CD4-positive, alpha-beta T cell treated with Interleukin-10 for 1 hour (primary cell): ENCODE results near the gene ARSB.
"Not testable (repeated sequence)": the region's sequence is repeated elsewhere in the genome, so short reads cannot be mapped to it uniquely, and the experiment has no call there.

Experiments used
- DNase-seq: peaks from one replicate; pipeline ENCODE4 v3.0.0-alpha.2; 2020

The ARSB gene

DNA sequence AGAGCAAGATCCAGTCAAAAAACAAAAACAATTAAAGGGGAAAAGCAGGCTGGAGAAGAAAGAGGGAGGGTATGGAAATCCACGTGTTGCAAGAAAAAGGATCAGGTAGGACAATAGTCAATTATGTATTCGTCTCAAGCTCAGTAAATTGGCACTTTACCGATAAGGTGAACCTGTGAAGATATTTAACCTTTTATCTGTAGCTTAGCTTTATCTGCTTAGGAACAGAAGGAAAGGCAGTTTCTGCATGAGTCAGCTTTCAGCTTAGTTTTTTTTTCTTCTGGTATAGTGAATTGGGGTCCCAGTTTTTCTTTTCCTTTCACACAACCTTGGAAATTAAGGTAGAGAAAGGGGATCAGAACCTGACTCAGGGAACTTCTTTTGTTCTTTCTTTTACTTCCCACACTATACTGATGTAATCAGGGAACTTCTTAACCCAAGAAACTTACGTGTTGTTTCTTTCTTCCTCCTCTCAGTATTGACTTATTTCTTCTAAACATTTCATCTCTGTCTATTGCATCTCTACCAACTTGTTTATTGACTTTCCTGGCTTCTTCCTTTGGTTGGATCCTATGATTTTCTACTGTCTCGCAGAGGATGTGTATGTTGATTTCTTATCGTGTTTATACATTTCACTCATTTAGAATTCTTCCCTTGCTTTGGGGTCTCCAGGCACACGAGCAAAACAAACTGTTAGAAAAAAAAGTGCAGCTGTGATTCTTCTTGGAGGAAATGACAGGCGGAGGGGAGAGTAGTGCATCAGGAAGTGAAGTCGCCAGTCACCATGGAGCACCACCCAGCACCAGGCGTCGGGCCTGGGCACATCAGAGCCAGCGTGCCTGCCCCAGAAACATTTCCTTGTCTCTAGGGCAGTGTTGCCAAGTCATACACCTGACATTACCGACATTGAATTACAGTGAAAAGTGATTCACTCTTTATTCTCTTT is 213.6 kb downstream of the ARSB start:
- DNase-seq = no peak

DNA sequence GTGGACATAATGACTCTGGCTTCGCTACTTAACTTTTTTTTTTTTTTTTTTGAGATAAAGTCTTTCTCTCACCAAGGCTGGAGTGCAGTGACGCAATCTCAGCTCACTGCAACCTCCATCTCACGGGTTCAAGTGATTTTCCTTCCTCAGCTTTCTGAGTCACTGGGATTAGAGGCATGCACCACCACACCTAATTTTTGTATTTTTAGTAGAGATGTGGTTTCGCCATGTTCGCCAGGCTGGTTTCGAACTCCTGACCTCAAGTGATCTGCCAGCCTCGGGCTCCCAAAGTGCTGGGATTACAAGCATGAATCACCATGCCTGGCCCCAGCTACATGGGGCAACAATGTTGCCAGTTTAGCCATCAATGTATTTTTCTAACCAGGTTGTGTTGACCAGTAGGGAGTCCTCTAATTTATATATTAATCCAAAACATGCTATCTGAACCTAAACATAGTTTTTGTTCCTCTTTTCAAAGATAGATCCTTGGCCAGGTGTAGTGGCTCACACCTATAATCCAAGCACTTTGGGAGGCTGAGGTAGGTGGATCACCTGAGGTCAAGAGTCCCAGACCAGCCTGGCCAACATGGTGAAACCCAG is 216.2 kb downstream of the ARSB start:
- DNase-seq = no peak

DNA sequence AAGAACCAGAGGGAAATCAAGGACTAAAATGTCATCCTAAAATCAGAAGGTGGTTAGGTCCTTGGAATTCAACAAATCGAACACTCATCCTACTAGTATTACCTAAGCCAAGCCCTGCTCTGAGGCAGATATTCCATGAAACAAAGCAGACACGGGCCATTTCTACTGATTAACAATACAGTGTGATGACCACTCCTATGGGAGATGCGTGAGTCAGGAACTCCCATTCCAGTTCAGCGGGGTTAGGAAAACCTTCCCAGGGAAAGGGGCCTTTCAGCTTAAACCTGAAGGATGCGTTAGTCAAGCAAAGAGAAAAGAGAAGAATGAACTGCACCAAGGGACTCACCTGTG is 218.7 kb downstream of the ARSB start:
- DNase-seq = no peak

DNA sequence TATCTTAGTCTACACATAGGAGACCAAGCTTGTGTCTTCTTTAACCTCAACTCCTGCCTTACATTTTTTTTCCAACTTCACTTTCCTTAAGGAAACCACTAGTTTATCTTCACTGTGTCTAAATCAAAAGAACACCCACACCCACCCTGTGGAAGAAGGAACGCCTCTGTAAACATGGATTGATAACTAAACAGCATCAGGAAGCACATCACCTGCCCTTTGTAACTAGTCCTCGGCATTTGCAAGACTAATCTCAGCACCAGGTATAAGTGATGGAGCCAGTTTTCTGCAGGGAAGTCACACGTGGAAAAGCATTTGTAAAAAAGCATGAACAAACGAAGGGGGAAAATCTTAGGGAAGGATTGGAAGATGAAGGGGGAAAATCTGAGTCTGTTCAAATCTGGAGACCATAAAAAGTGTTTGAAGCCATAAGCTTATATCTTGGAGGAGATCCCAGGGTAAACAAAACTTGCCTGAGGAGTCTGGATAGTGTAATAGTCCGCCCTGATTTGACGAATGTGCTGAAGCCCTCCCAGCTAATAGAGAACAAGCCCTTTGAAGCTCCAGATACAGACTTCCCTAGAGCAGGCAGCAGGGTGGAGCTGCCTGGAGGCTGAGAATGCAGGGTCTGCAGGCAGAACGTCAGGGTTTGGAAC is 219.2 kb downstream of the ARSB start:
- DNase-seq = no peak

DNA sequence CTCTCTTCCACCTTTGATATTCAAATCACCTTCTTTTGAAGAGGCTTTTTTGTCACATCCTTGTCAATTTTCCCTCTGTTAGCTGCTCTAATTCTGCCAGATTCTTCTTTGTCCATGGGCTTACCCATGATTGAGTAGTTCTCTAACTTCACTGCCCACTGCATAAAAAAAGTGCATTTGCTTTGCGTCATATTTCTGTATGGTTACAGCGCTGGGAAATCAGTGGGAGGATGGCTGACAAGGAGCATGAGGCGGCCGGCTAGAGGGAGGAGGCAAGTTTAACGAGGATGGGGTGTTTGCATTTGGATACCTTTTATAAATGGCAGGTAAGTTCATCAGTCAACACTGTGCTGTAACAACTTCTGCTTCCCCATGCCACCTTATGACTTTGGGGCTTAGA is 220.0 kb downstream of the ARSB start:
- DNase-seq = no peak

DNA sequence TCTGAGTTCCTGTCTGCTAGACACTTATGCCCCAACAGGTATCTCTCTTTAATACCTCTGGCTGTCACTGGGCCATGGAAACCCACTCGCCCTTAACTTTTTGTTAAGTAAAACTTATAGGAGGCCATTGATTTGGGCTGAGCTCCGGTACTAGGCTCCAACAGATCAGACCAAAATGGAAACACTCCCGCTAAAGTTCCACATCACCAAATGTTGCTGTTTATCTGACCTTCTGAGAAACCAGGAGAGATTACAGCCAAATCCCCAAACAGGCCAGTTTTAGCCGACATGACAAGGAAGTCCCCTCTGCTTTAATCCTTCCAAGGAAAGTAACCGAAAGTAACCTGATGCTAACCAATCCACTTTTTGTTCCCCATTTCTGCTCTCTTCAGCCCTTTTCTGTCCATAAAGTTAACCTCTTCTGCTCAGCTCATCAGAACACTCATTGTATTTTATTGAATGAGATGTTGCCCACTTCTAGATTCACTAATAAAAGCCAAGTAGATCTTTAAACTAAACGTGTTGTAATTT is 221.4 kb downstream of the ARSB start:
- DNase-seq = no peak

DNA sequence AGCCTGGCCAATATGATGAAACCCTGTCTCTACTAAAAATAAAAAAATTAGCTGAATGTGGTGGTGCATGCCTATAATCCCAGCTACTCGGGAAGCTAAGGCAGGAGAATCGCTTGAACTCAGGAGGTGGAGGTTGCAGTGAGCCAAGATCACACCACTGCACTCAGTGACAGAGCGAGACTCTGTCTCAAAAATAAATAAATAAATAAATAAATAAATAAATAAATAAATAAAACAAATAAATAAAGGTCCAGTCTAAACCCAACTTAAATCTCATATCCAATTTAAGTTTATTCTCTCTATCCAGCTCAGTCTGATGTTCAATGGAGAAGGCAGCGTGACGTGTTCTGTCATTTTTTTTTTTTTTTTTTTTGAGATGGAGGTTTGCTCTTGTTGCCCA is 222.4 kb downstream of the ARSB start:
- not testable (repeated sequence) for DNase-seq

DNA sequence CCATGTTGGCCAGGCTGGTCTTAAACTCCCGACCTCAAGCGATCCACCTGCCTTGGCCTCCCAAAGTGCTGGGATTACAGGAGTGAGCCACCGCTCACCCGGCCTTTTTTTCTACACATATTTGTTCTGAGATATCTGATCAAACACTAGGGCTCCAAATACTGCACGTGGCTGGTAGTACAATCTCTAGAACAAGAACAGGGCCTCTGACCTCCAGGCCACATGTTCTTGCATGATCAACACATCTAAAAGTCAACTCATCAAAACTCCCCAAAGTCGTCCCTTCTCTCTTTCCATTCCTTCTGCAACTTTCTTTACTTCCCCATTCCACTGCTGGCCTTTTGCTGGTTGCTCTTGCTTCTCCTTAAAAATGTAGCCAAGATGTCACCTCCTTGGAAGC is 223.3 kb downstream of the ARSB start:
- DNase-seq = no peak

DNA sequence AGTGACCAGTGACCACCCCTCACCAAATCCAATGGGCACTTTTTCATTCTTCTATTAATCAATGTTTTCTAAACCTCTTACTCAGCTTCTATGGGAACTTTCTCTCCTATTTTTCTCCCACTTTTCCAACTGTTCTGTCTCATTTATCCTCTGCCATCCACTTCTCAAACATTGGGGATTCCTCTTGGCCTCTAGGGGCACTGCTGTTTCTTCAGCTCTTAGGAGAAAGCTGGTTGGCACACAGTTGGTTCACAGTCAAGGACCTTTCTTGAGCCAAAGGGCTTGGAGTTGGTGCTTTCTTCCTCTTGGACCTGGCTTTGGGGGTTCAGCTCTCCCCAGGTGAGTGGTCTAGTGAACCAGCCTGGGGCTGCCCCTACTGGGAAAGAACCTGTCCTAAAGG is 224.3 kb downstream of the ARSB start:
- no peak for DNase-seq

DNA sequence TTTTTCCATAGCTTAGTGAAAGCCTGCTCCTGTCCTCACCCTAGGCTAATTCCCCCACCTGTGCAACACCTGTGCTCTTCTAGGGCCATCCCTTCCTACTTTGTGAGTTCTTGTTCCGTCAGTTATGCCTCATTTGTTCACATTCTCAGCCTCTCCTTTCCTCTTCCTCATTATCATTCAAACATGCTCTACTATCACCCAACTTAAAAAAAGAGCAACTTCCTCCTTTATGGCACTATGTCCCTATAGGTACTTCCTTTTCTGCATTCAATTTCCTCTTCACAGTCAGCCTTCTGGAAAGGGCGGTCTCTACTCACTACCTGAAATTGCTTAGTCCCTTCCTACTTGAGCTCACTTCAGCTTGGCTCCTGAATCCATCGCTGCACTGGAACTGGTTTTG is 224.7 kb downstream of the ARSB start:
- DNase-seq = no peak

DNA sequence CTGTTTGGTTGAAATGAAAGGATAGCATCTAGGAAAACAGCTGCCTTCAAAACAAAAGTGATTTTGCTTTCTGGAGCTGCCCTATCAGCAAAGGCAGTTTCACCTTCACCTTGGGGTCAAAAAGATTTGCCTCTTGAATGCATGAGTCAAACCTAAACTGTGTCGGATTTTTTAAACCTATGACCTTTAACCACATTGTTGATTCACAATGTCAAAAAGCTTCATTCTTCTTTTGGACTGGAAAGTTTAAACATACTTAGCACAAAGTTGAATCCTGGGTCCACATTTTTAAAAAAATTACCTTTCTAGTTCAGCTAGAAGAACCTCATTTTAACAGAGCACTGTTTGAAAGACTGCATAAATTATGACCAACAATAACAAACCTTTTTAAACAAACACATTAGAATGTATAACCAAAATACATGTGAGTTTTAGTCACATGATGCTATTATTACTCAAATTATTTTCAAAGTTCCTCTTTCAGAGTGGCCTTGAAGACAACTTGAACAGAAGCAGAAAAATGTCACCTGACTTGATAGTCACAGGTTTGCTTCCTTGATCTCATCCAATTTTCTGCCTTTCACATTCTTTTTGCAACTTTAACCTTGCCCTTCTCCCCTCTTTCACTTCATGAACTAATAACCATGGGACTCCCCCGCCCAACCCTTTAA is 226.8 kb downstream of the ARSB start:
- no peak for DNase-seq

DNA sequence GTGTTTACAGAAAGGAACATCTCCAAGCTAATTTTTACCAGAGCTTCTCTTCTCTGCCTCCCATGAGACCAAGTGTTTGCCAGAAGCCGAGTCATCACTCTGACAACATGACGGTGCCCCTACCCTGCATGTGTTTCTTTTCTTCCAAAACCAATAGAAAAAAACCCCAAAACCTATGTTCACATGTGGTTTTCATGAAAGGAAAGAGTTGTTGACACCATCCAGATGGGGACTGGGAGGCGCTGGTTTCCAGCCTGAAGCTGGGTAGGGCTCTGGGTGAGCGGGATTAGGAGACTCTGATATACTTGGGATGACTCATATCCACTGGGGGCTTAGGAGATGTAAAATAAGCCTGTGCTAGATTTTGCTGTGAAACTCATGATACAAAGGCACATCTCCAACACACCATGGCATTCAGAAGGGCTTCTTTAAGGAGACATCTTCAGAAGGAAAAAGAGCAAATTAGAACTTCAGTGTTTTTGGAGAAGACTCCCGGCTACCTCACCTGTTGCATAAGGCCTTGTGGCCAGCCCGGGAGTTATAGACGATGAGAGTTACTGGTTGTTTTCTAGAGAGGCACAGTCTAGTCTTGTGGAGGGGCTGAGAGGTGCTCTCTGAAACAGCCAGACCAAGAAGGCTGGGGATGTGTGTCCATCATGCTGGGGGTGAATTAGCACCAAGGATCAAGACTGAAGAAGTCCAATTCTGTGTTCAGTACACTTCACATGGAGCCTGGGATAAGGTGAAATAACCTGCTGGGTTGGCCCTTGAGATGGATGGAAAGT is 227.6 kb downstream of the ARSB start:
- DNase-seq = no peak

DNA sequence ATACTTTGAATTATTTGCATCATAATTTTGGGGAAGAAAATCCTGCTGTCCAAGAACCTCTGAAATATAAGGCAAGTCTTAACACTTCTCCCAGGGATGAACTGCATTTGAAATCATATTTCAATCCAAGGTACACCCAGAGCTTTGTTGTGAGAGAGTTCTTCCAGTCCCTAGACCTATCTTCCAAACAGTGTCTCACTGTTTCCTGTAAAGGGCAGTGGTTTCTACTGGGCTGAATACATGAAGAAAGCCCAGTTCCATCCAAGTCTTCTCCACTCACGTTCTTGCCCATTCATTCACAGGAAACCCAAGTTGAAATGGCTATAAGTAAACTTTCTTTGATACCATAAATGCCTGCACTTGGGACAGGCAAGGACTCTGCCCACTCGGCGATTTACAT is 228.3 kb downstream of the ARSB start:
- no peak for DNase-seq

DNA sequence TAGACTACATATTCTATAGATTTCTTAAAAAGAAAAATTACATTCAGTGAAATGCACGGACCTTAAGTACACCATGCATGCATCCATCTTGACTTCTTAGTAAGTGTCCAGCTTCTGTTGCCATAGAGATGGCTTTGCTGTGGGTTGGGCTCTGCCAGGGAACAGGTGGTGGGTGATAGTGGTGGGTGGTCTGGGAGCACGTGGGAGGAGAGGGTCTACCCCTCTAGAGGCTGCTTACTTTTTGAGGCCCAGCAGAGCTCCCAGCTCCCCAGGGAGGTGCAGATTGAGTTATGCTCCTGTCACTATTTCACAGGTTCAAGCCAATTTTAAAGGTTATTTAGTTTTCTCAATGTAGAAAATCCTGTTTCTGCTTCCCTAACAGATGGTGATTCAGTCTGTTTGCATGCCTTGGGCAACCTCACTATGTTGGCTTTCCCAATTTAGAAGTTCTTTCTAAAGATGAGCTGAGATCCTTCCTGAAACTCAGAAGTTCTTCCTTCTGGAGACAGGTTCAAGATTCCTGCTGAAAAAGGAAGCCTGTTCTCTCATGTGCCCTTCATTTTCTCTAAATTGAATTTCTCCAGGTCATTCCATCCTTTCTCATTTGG is 229.2 kb downstream of the ARSB start:
- no peak for DNase-seq

DNA sequence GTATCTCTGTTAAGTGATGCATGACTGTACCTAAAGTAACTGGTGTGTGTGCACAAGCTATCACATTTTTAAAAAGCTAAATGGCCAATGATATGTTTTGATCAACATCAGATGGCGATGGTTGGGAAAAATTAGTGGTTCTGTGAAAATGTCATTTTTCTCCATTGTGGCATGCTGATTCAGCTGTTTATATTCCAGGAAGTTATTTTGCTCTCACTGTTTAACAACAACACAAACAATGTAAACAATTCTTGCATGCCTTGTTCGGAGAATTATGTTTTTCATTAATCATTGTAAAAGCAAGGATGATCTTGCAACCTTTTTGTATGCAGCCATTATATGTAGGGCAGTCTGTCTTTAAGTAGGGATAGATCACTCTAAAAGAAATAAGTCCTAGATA is 230.5 kb downstream of the ARSB start:
- DNase-seq = no peak

DNA sequence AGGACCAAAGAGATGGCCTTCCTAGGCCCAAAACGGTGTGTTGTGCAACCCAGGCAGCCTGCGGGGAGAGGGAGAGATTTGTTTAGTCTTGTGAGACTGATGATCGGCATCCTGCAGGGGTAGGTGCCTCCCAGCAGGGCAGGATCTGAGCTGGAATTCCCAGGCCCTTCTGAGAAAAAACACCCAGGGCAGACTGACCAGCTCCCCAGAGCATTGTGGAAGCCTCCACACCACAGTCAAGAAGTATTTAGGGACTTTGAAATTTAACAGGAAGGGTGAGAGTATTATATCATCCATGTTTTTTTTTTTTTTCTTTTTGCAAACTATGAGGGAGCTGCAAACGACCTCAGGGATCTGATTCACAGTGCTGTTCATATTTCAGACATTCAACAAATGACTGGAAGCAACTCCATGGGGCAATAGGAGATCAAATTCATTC is 232.0 kb downstream of the ARSB start:
- DNase-seq = no peak

DNA sequence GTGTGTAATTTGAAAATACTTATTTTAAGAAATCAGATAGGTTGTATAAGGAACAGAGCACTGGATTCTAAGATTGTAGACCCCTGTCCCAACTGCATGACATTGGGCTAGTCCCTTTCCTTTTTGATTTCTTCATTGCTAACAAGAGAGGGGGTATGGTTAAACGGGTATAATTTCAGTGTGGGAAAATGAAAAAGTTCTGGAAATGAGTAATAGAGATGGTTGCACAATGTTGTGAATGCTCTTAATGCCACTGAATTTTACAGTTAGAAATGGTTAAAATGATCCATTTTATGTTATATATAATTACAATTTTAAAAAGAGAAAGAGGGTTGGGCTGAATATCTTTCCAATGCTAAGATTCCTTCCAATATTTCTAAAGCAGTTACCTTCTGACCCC is 233.2 kb downstream of the ARSB start:
- DNase-seq = no peak

DNA sequence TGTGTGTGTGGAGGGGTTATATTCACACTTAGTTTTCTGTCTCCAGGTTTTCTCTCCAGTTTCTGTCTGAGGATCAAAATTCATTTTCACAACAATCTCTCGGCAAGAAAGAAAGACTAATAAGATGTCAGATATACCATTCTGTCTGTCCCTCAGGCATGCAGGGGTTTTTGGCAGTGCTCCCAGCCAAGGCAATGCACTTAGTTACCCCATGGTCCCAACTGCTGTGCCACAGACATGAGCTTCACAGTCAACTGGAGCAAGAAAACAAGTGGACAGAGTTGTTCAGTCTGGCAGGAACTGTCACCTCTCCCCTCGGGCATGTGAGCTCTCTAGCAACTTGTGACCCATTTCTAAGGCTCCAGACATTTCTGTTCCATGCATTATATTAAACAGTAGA is 234.8 kb downstream of the ARSB start:
- DNase-seq = no peak

DNA sequence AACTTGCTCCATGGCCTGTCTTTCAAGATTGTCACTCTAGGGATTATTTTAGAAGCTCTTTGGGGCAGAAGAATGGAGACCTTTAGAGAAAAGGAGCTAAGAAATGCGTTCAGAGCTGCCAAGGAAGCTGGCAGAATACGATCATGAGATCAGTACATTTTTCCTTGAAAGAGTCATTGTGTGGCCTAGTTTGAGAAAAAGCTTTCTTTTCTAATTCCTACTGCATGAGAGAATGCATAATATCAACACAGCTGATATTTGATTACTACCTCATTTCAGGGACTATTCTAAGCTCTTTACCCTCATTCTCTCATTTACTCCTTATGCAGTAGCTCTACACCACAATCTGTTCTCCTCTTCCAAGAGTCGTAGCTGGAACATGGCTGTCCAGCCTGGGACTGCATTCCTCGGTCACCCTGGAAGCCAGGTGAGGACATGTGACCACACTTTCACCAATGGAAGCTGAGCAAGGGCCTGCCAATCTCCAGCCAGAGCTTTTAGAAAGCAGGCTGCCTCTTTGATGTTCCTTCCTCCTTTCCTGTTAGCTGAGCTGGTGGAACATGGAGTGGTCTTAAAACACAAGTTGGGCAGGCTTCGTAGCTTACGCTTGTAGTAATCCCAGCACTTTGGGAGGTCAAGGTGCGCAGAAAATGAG is 237.3 kb downstream of the ARSB start:
- no peak for DNase-seq

DNA sequence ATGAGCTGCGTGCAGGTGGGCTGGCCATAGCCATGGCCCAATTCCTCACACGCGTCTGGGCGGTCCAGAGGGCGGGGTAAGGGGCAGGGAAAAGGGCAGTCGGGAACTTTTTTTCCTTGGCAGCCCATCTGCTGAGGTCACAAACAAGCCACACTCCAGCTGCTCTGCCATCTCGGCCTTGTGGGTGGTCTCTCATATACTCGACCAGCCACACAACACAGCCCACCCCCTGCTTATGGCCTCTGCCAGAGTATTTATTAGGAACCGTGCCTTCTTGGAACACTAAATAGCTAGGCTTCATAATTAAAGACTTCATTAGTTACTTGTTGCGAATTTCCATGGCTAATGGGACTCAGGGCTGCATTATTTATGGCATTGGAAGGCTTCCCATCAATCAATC is 238.1 kb downstream of the ARSB start:
- DNase-seq = no peak

DNA sequence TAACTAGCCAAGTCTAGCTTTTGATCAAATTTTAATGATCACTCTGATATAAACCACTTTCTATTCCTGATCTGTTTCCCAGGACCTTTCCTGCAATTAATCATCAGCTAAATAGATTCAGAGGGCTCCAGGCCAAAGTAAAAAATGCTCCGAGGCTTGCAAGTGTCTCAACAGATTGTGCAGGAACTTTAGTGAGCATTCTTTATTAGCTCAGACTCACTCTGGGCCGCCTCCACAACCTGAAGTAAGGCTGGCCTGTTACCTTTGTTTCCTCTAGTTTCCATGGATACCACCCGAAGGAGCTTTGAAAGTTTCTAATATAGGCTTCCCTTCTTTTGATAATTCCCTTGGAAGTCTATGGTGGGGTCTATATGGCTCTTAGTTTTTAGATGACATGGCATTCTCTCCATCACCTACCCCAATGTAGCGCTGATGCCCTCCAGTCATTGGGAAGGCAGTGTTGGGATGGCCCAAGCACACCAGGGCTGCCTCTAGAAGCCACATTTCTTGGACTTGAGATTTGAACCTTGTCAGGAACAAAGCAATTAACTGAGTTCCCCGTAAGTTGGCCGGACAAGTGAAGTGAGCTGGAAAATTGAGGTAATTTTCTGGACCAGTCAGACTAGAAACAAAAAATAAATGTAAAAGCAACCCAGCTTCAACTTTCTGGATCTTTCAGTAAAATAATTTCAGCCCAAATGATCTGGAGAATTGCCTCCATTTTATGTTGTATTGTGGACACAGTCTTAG is 238.9 kb downstream of the ARSB start:
- DNase-seq = no peak
